GM18502 (cell line): ENCODE measurements around the gene RTN1.
A peak's percentile ranks its signal among the peaks of the same experiment; 100 is the strongest.
"Not testable (repeated sequence)": the region's sequence is repeated elsewhere in the genome, so short reads cannot be mapped to it uniquely, and the experiment has no call there.

ENCODE experiments used
- ATAC-seq: cut with Tn5 transposase; IDR thresholded peaks from one replicate; pipeline ENCODE4 v1.9.1; 2021; ENCODE audit warnings: mild to moderate bottlenecking; ENCODE audit not compliant: unreplicated experiment, poor library complexity

RTN1 gene

GRCh38 chr14:59654131-59654530, 216.4 kb downstream of the RTN1 start:
- ATAC-seq = not testable (repeated sequence)

- not testable (repeated sequence) for ATAC-seq
Observed at GRCh38 chr14:59646832-59647231, 223.7 kb downstream of the RTN1 start.

GRCh38 chr14:59638885-59639284, 231.7 kb downstream of the RTN1 start:
- no peak for ATAC-seq

- ATAC-seq = no peak
Observed at GRCh38 chr14:59634617-59635016, 236.0 kb downstream of the RTN1 start.

- ATAC-seq = no peak
Observed at GRCh38 chr14:59633486-59633885, 237.1 kb downstream of the RTN1 start.

- peak; percentile 56 for ATAC-seq
Observed at GRCh38 chr14:59632381-59632780, 238.2 kb downstream of the RTN1 start.

GRCh38 chr14:59631237-59631636, 239.3 kb downstream of the RTN1 start:
- no peak for ATAC-seq

GRCh38 chr14:59630288-59630963, 240.2 kb downstream of the RTN1 start:
- ATAC-seq = peak; percentile 43

GRCh38 chr14:59629444-59630287, 240.9 kb downstream of the RTN1 start:
- no peak for ATAC-seq

GRCh38 chr14:59627011-59627520, 243.5 kb downstream of the RTN1 start:
- ATAC-seq = no peak

GRCh38 chr14:59622631-59623030, 247.9 kb downstream of the RTN1 start:
- ATAC-seq = no peak

- no peak for ATAC-seq
Observed at GRCh38 chr14:59619061-59619460, 251.5 kb downstream of the RTN1 start.

GRCh38 chr14:59601056-59601455, 269.5 kb downstream of the RTN1 start:
- ATAC-seq = no peak

GRCh38 chr14:59600211-59600945, 270.2 kb downstream of the RTN1 start:
- ATAC-seq = no peak

- no peak for ATAC-seq
Observed at GRCh38 chr14:59595071-59595470, 275.5 kb downstream of the RTN1 start.

- ATAC-seq = no peak
Observed at GRCh38 chr14:59591641-59592370, 278.8 kb downstream of the RTN1 start.

GRCh38 chr14:59588101-59588500, 282.5 kb downstream of the RTN1 start:
- ATAC-seq = no peak

- ATAC-seq = no peak
Observed at GRCh38 chr14:59585891-59586554, 284.6 kb downstream of the RTN1 start.

GRCh38 chr14:59583755-59584154, 286.8 kb downstream of the RTN1 start:
- ATAC-seq = no peak
